ENCODE data around the gene ATN1. TPM values are rescaled to one million over a fixed set of nuclear protein-coding genes. Genes with fewer than 3 reads are reported as not detected.

ATN1 gene
- total RNA-seq, 1 donor from 2014 or later, result 118 TPM

GRCh38 chr12:6981152-6982052 lies 53.6 kb downstream of the ATN1 start:
- no peaks in the 10 kb centered on the region for H3K9me3 Mint-ChIP-seq
- H3K4me1 Mint-ChIP-seq, result peaks cover 3% of the 10 kb centered on the region
- H3K27me3 Mint-ChIP-seq (ENCODE audit: low read depth), result no peaks in the 10 kb centered on the region
- H3K27ac Mint-ChIP-seq (ENCODE audit: unreplicated experiment), result peak overlapping the region; percentile 68
- no peak overlapping the region for H3K4me3 Mint-ChIP-seq
- no peak for DNase-seq (ENCODE audit: low read depth, low spot score)
- no peak for TF ChIP-seq CTCF (conservative IDR thresholded peaks at IDR 0.05)
- H3K36me3 Mint-ChIP-seq (ENCODE audit: low read depth), result peaks cover 8% of the 10 kb centered on the region

- TF ChIP-seq CTCF (conservative IDR thresholded peaks at IDR 0.05), result no peak
- DNase-seq (ENCODE audit: low read depth, low spot score), result no peak
- Mint-ChIP-seq H3K27me3 (ENCODE audit: low read depth) (no peaks in the 10 kb centered on the region), H3K4me3 (no peak overlapping the region), H3K36me3 (ENCODE audit: low read depth) (peaks cover 11% of the 10 kb centered on the region), H3K9me3 (no peaks in the 10 kb centered on the region), H3K4me1 (peaks cover 3% of the 10 kb centered on the region), H3K27ac (ENCODE audit: unreplicated experiment) (peak overlapping the region; percentile 67)
Observed at GRCh38 chr12:6982532-6982931, 54.8 kb downstream of the ATN1 start.

GRCh38 chr12:6987956-6988553 lies 60.3 kb downstream of the ATN1 start:
- TF ChIP-seq CTCF (conservative IDR thresholded peaks at IDR 0.05), result no peak
- no peak overlapping the region for H3K4me3 Mint-ChIP-seq
- no peaks in the 10 kb centered on the region for H3K4me1 Mint-ChIP-seq
- no peak overlapping the region for H3K27ac Mint-ChIP-seq (ENCODE audit: unreplicated experiment)
- no peak for DNase-seq (ENCODE audit: low read depth, low spot score)
- no peaks in the 10 kb centered on the region for H3K9me3 Mint-ChIP-seq
- H3K36me3 Mint-ChIP-seq (ENCODE audit: low read depth), result peaks cover 10% of the 10 kb centered on the region
- H3K27me3 Mint-ChIP-seq (ENCODE audit: low read depth), result no peaks in the 10 kb centered on the region

Small RNA genes within 50 kb of the gene (microRNA-seq; reads per million reads assigned to microRNA genes)
- gene MIR141 (11.8 reads per million, percentile 23 among the genes with 10 or more reads in this experiment), gene MIR200C (296 reads per million, percentile 71 among the genes with 10 or more reads in this experiment)

Other genes with a start within 250 kb of the ATN1 start
- 93.2 and 94.3 TPM in 2 replicates for gene ZNF384, start 238.6 kb upstream of the ATN1 start, total RNA-seq
- 8.6 and 8.7 TPM in 2 replicates for gene PIANP, start 227.1 kb upstream of the ATN1 start, total RNA-seq
- gene COPS7A, start 203.9 kb upstream of the ATN1 start, total RNA-seq, result 37.5 and 37.7 TPM in 2 replicates
- 203 and 217 TPM in 2 replicates for gene MLF2, start 174.8 kb upstream of the ATN1 start, total RNA-seq
- gene PTMS, start 161.6 kb upstream of the ATN1 start, total RNA-seq, result 629 and 669 TPM in 2 replicates
- 4.7 and 4.9 TPM in 2 replicates for gene LAG3, start 155.4 kb upstream of the ATN1 start, total RNA-seq
- gene CD4, start 138.4 kb upstream of the ATN1 start, total RNA-seq, result 3.8 and 4.1 TPM in 2 replicates
- gene GPR162, start 106.1 kb upstream of the ATN1 start, total RNA-seq, result 16.4 and 17.4 TPM in 2 replicates
- gene P3H3, start 99.6 kb upstream of the ATN1 start, total RNA-seq, result 47.4 and 52.7 TPM in 2 replicates
- gene GNB3, start 87.0 kb upstream of the ATN1 start, total RNA-seq, result 21.2 and 22.2 TPM in 2 replicates
- gene CDCA3, start 76.7 kb upstream of the ATN1 start, total RNA-seq, result 67.9 and 71.7 TPM in 2 replicates
- gene USP5, start 75.8 kb upstream of the ATN1 start, total RNA-seq, result 172 and 173 TPM in 2 replicates
- 685 and 713 TPM in 2 replicates for gene TPI1, start 60.4 kb upstream of the ATN1 start, total RNA-seq
- 6.2 and 7.0 TPM in 2 replicates for gene SPSB2, start 54.7 kb upstream of the ATN1 start, total RNA-seq
- 4.8 and 5.2 TPM in 2 replicates for gene LRRC23, start 23.1 kb upstream of the ATN1 start, total RNA-seq
- 67.5 and 68.4 TPM in 2 replicates for gene ENO2, start 13.4 kb upstream of the ATN1 start, total RNA-seq
- gene RNU7-1, start 15.9 kb downstream of the ATN1 start, total RNA-seq, result not detected in 2 replicates
- 293 and 298 TPM in 2 replicates for gene C12orf57, start 16.1 kb downstream of the ATN1 start, total RNA-seq
- 0.73 and 1.1 TPM in 2 replicates for gene PTPN6, start 23.4 kb downstream of the ATN1 start, total RNA-seq
- 330 and 335 TPM in 2 replicates for gene PHB2, start 42.7 kb downstream of the ATN1 start, total RNA-seq
- 57.5 and 65.5 TPM in 2 replicates for gene EMG1, start 43.0 kb downstream of the ATN1 start, total RNA-seq
- 29.7 and 32.8 TPM in 2 replicates for gene LPCAT3, start 90.5 kb downstream of the ATN1 start, total RNA-seq
- gene C1S, start 132.8 kb downstream of the ATN1 start, total RNA-seq, result 2.2 and 3.6 TPM in 2 replicates
- 4.0 and 5.3 TPM in 2 replicates for gene C1R, start 164.5 kb downstream of the ATN1 start, total RNA-seq
- gene C1RL, start 181.3 kb downstream of the ATN1 start, total RNA-seq, result 12.8 and 15.3 TPM in 2 replicates
- gene RBP5, start 200.9 kb downstream of the ATN1 start, total RNA-seq, result 0.65 and 1.0 TPM in 2 replicates
- gene CLSTN3, start 202.4 kb downstream of the ATN1 start, total RNA-seq, result 28.2 and 30.4 TPM in 2 replicates